Measurements from ENCODE around the gene COL2A1. TPM values are rescaled to one million over a fixed set of nuclear protein-coding genes. Genes with fewer than 3 reads are reported as not detected.

Gene COL2A1
- total and polyA plus RNA-seq, 2 donors (not counting 3 experiments of a cell fraction or from before 2014, with no cell fraction given) = not detected

DNA sequence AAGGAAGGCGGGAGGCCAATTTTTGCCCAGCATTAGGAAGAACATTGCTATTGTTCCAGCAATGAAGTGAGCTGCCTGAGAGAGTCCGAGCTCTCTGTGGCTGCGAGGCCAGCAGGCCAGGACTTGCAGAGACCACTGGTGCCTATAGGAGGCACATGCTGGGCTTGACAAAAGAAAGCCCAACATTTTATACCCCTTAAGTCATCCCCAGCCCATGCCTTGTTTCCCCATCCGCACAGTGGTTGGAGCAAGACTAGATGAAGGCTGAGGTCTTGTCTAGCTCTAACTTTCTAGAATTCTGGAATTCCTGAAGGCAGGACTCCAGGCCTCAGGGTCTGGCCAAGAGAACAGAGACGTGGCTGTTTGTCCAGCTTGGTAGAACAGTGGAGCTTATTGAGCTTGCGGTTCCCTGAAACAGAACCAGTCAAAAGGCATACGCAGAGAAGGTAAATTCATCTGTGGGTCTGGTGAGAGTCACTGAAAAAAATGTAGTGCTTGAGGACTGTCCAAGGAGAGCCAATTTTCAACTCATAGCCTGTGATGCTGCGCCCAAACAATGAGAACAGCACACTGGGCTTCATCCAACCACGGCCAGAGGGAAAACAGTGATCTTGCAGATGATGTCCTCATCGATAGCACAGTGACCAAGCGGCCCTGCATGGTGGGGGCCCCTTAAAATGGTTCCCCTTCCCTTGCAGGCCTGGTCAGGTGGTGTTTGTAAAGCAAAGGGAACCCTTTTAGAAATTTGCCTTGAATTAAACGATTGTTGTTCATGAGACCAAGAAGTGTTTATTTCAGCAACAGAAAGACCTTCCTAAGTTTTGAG, 27.1 kb upstream of the COL2A1 start:
- Histone ChIP-seq H3K9me3 (replicated peaks; ENCODE audit: control insufficient read depth, insufficient read depth, low read length) (no peaks in the 10 kb centered on the region), H3K79me2 (ENCODE audit: control insufficient read depth, insufficient read depth, low read length) (no peaks in the 10 kb centered on the region), H3K36me3 (ENCODE audit: control insufficient read depth in 2 of 2, extremely low read depth in 1 of 2, insufficient read depth in 2 of 2, low read length in 2 of 2) (no peaks in the 10 kb centered on the region), H3K9me1 (replicated peaks; ENCODE audit: control insufficient read depth, extremely low read depth, insufficient read depth, low read length) (no peaks in the 10 kb centered on the region), H3K4me1 (ENCODE audit: control insufficient read depth, extremely low read depth, insufficient read depth, low read length) (no peaks in the 10 kb centered on the region), H3K4me3 (replicated peaks in 1 of 3; ENCODE audit: insufficient read depth in 1 of 3, low read depth in 1 of 3, low read length in 3 of 3) (no peak overlapping the region), H4K20me1 (replicated peaks; ENCODE audit: control insufficient read depth, extremely low read depth, insufficient read depth, low read length) (no peaks in the 10 kb centered on the region), H3K27ac (ENCODE audit: insufficient read depth, low read depth, low read length) (no peak overlapping the region), H3K9ac (replicated peaks; ENCODE audit: extremely low read depth, insufficient read depth, low read length) (no peak overlapping the region), H2AFZ (ENCODE audit: low read depth, low read length) (no peak overlapping the region), H3K4me2 (ENCODE audit: insufficient read depth, low read length) (no peak overlapping the region), H3K27me3 (ENCODE audit: control insufficient read depth in 2 of 2, insufficient read depth in 2 of 2, low read length in 2 of 2) (peaks cover 3 to 5% of the 10 kb centered on the region in 2 experiments)
- no peak for FAIRE-seq
- dilution Hi-C loops (cut with MboI; ENCODE audit: extremely low pct_ligation_motif_present, low sequenced_read_pairs) = no loop called here
- ChIA-PET CTCF (interaction anchor here (0.7 kb wide), 1 partner anchor 18 kb away, joined by 3 read pairs; no protein-coding TSS in a partner anchor), POLR2A (no interaction called here)
- TF ChIP-seq MYC (IDR thresholded peaks at IDR 0.05; ENCODE audit: low read depth, low read length) (no peak), GATA2 (IDR thresholded peaks at IDR 0.05; ENCODE audit: insufficient read depth, insufficient read length, low read depth, low read length) (no peak), FOS (IDR thresholded peaks at IDR 0.05; ENCODE audit: borderline replicate concordance, insufficient read depth, low read length) (no peak), JUN (IDR thresholded peaks at IDR 0.05; ENCODE audit: borderline replicate concordance, insufficient read depth, insufficient read length, low read depth) (no peak), EZH2 (IDR thresholded peaks at IDR 0.05; ENCODE audit: borderline replicate concordance, low read depth, low read length, severe bottlenecking) (no peak), POLR2AphosphoS5 (IDR thresholded peaks at IDR 0.05; ENCODE audit: insufficient read depth, low read depth, low read length) (no peak), POLR2A (IDR thresholded peaks at IDR 0.05; ENCODE audit: low read depth, low read length) (no peak)
- TF ChIP-seq, protein P1, sequence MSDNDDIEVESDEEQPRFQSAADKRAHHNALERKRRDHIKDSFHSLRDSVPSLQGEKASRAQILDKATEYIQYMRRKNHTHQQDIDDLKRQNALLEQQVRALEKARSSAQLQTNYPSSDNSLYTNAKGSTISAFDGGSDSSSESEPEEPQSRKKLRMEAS (IDR thresholded peaks at IDR 0.05; ENCODE audit: insufficient read depth, insufficient read length) = no peak
- TF ChIP-seq, protein P2, sequence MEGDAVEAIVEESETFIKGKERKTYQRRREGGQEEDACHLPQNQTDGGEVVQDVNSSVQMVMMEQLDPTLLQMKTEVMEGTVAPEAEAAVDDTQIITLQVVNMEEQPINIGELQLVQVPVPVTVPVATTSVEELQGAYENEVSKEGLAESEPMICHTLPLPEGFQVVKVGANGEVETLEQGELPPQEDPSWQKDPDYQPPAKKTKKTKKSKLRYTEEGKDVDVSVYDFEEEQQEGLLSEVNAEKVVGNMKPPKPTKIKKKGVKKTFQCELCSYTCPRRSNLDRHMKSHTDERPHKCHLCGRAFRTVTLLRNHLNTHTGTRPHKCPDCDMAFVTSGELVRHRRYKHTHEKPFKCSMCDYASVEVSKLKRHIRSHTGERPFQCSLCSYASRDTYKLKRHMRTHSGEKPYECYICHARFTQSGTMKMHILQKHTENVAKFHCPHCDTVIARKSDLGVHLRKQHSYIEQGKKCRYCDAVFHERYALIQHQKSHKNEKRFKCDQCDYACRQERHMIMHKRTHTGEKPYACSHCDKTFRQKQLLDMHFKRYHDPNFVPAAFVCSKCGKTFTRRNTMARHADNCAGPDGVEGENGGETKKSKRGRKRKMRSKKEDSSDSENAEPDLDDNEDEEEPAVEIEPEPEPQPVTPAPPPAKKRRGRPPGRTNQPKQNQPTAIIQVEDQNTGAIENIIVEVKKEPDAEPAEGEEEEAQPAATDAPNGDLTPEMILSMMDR (IDR thresholded peaks at IDR 0.05; ENCODE audit: extremely low read depth in 1 of 2, insufficient read depth in 1 of 2, low read depth in 1 of 2, low read length in 2 of 2) = no peak
- no TSS peak for BruUV-seq (replicated peaks)
- DNase-seq (ENCODE audit: low read depth, low spot score) = no peak
- intact Hi-C loops (cut with micrococcal nuclease) = no loop called here

Measured in endothelial cell of umbilical vein (primary cell).